Esophagus muscularis mucosa (tissue), 4 donors: ENCODE measurements around the gene FAM193A.

Source experiments
- EP300 ChIP-seq: sonication (generic); formaldehyde crosslinking; IDR thresholded peaks from one replicate; pipeline ENCODE4 v1.6.1; 2017; ENCODE audit warnings: antibody characterized with exemption
- POLR2A ChIP-seq: fragments of 450-650 bp; IDR thresholded peaks from one replicate; pipeline ENCODE4 v1.6.1; 2017; ENCODE audit warnings: antibody characterized with exemption, moderate library complexity, mild to moderate bottlenecking, low read depth
- POLR2AphosphoS5 ChIP-seq, 2 donors: sonication (generic); formaldehyde crosslinking; IDR thresholded peaks; one replicate each; pipeline ENCODE4 v1.6.1; 2017; ENCODE audit warnings: antibody characterized with exemption in 2 of 2
- TF ChIP-seq, protein P1 (sequence below), 3 experiments: fragments of 200-600 bp in 2 of 3; fragments of 450-650 bp in 1 of 3; sonication (generic) in 2 of 3; IDR thresholded peaks; one replicate each; pipeline ENCODE4 v1.5.1; 2017 to 2019; ENCODE audit warnings: antibody characterized with exemption in 3 of 3, mild to moderate bottlenecking in 2 of 3, moderate library complexity in 1 of 3

DNA sequence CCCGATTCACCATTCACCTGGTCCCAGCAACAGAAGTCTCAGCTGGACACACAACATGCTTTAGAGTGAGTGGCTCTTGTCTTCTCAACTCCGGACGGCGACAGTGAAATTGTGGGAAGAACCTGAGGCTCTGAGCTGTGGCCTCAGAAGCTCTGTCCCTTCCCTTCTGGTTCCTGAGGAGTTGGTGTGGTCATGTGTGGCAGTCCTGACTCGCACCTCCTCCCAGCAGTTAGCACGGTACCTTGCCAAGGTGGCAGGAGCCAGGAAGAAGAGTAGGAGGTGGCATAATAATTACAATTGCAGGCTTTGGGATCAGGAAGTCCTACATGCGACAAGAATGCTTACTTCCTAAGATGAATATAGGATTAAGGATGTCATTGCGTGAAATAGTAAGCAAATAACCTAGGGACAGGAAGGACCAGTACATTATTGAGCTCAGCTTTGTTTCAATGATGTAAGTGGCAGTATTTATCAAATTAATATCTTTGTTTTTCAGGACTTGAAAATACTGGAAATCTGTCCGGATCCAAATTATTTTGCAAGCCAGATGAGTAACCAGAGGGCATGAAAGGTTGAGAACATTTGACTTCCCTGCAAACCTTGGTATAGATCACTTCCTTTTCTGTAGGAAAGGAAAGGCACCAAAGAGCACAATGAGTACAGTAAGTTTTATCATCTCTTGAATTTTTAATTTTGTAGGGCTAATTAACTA is 46.5 kb upstream of the FAM193A start:
- TF ChIP-seq, protein P1, sequence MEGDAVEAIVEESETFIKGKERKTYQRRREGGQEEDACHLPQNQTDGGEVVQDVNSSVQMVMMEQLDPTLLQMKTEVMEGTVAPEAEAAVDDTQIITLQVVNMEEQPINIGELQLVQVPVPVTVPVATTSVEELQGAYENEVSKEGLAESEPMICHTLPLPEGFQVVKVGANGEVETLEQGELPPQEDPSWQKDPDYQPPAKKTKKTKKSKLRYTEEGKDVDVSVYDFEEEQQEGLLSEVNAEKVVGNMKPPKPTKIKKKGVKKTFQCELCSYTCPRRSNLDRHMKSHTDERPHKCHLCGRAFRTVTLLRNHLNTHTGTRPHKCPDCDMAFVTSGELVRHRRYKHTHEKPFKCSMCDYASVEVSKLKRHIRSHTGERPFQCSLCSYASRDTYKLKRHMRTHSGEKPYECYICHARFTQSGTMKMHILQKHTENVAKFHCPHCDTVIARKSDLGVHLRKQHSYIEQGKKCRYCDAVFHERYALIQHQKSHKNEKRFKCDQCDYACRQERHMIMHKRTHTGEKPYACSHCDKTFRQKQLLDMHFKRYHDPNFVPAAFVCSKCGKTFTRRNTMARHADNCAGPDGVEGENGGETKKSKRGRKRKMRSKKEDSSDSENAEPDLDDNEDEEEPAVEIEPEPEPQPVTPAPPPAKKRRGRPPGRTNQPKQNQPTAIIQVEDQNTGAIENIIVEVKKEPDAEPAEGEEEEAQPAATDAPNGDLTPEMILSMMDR (IDR thresholded peaks at IDR 0.05) = no peak
- TF ChIP-seq POLR2AphosphoS5 (IDR thresholded peaks at IDR 0.05) = no peak
- no peak for TF ChIP-seq POLR2A
- TF ChIP-seq EP300 = no peak
